Measurements from ENCODE around the gene CMTM7.

The CMTM7 gene

DNA sequence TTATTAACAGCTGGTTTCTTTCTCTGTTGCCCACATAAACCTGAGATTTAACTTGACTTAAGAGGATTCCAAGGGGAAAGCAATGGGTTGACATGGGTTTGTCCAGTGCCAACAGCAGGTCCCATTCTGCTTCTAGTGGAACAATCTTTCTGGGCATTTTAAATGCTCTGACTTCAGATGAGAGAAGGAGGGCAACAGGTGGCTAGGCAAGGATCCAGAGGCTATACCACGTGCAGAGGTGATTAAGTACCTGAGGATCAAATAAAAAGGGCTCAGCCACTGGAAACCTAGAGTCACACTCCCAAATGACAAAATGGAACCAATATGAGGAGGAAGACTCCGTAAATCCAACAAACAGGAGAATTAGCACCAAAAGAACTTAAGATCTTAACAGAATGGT, 82.5 kb downstream of the CMTM7 start:
- WGBS, 2 experiments (ENCODE audit: insufficient coverage in 2 of 2) = 100% methylated on average over 1 of the region's 2 CpGs; no CpG with 5 or more reads in 1 of the 2 experiments
- H3K9me3 ChIP-seq (ENCODE audit: control insufficient read depth, low read length) = no peaks in the 10 kb centered on the region
- H3K27ac ChIP-seq (ENCODE audit: low read depth, low read length, severe bottlenecking) = no peak overlapping the region
- H3K4me3 ChIP-seq (ENCODE audit: extremely low read depth, insufficient read depth, low read length, poor library complexity, severe bottlenecking) = no peak overlapping the region
- H3K4me1 ChIP-seq (ENCODE audit: control insufficient read depth, insufficient read depth, low read length, poor library complexity, severe bottlenecking) = no peaks in the 10 kb centered on the region
- H3K36me3 ChIP-seq (ENCODE audit: control insufficient read depth, insufficient read depth, low read length) = peaks cover 60% of the 10 kb centered on the region

DNA sequence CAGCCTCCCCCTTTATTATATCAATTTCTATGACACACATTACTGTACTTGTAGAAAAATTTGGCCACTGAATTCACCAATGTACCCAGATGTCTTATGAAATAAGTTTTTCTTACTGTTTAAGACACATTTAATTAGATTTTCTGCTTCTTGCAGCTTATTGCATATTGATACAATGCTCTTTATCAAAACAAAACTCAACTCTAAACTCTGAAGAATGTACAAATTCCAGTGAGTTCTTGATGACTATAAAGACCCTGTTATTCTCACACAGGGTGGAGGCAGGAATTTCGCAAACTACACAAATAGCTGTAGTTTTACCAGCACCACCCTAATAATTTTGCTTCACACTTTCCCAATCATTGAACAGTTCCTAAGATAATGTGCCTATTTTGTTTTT, 89.0 kb downstream of the CMTM7 start:
- Histone ChIP-seq H3K27ac (ENCODE audit: low read depth, low read length, severe bottlenecking) (no peak overlapping the region), H3K4me3 (ENCODE audit: extremely low read depth, insufficient read depth, low read length, poor library complexity, severe bottlenecking) (no peak overlapping the region), H3K9me3 (ENCODE audit: control insufficient read depth, low read length) (no peaks in the 10 kb centered on the region), H3K36me3 (ENCODE audit: control insufficient read depth, insufficient read depth, low read length) (peaks cover 68% of the 10 kb centered on the region), H3K4me1 (ENCODE audit: control insufficient read depth, insufficient read depth, low read length, poor library complexity, severe bottlenecking) (no peaks in the 10 kb centered on the region)
- WGBS, 2 experiments (ENCODE audit: insufficient coverage in 2 of 2) = 80% methylated on average over 1 of the region's 1 CpG; no CpG with 5 or more reads in 1 of the 2 experiments

DNA sequence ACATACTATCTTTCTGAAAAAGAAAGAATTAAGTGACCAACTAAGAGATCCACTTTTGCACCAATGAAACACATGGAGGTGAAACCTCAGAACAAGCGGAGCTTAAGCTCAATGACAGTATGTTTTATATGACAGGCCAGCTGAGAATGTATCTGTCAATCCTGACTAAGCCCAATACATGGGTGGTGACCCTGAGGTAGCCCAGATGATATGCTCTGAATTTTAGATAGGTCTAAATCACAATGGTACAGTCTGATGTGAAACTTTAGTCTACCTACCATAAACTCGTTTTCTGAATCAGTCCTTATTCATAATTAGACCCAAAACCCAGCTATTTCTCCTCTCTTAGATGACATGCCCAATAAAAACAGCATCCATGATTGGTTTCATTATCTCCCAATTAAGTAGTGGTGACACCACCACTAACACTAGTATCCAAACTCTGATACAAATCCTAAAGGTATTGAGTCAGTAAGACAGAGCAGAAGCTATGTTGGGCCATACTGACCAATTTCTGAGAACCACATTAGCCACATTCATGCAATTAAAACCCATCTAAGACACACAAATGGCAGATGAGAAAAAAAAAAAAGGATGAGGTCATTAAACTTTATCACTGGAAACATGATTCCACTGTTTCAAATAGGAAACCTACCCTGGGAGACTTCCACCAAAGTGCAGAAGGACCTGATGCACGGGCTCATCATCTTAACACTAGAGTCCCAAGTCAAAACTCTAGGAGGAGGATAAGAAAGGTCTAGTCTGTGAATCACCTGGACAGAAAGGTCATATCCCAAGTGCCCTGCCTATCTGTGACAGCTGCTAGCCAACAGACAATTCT, 90.4 kb downstream of the CMTM7 start:
- Histone ChIP-seq H3K4me1 (ENCODE audit: control insufficient read depth, insufficient read depth, low read length, poor library complexity, severe bottlenecking) (no peaks in the 10 kb centered on the region), H3K36me3 (ENCODE audit: control insufficient read depth, insufficient read depth, low read length) (peaks cover 72% of the 10 kb centered on the region), H3K4me3 (ENCODE audit: extremely low read depth, insufficient read depth, low read length, poor library complexity, severe bottlenecking) (no peak overlapping the region), H3K27ac (ENCODE audit: low read depth, low read length, severe bottlenecking) (no peak overlapping the region), H3K9me3 (ENCODE audit: control insufficient read depth, low read length) (no peaks in the 10 kb centered on the region)
- WGBS, 2 experiments (ENCODE audit: insufficient coverage in 2 of 2) = 83 to 100% methylated on average over 2 to 3 of the region's 3 CpGs

DNA sequence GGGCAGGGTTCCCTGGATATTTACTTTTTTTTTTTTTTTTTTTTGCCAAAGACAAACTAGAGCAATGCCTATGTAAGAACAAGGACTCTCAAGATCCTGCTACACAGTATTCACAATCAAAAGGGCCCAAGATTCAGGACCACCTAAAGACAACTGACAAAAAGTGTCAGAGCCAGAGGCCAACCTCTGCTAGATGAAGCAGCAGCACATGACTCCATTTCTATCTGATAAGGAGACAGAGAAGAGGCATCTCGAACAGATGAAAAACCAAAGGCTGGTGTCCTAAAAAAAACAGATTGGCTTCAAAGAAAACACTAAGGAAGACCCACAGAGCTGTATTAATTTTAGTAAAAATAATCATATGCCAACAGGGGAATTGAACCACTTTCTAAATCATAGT, 91.0 kb downstream of the CMTM7 start:
- H3K27ac ChIP-seq (ENCODE audit: low read depth, low read length, severe bottlenecking) = no peak overlapping the region
- H3K9me3 ChIP-seq (ENCODE audit: control insufficient read depth, low read length) = no peaks in the 10 kb centered on the region
- no peak overlapping the region for H3K4me3 ChIP-seq (ENCODE audit: extremely low read depth, insufficient read depth, low read length, poor library complexity, severe bottlenecking)
- WGBS, 2 experiments (ENCODE audit: insufficient coverage in 2 of 2) = no CpG with 5 or more reads among the region's 1 CpG
- H3K4me1 ChIP-seq (ENCODE audit: control insufficient read depth, insufficient read depth, low read length, poor library complexity, severe bottlenecking) = no peaks in the 10 kb centered on the region
- H3K36me3 ChIP-seq (ENCODE audit: control insufficient read depth, insufficient read depth, low read length) = peaks cover 78% of the 10 kb centered on the region

DNA sequence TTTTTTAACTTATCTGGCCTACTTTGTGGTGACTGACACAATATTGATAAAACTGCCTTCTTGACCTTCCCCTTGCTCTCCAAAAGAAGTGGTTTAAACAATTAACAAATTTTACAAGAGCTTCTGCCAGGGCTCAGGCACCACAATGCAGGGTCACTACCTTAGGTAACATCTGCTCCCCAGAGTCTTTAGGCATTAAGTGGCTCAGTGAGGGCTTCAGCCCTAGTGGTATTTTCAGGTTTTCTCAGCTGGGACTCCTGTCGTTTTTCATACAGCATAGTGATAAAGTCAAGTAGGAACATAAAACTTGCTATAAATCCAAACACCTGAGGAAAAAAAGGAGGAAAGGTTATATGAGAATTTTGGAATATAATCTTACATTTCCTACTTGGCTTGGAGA, 92.1 kb downstream of the CMTM7 start:
- no CpG with 5 or more reads among the region's 1 CpG for WGBS, 2 experiments (ENCODE audit: insufficient coverage in 2 of 2)
- H3K27ac ChIP-seq (ENCODE audit: low read depth, low read length, severe bottlenecking) = no peak overlapping the region
- H3K4me3 ChIP-seq (ENCODE audit: extremely low read depth, insufficient read depth, low read length, poor library complexity, severe bottlenecking) = no peak overlapping the region
- no peaks in the 10 kb centered on the region for H3K4me1 ChIP-seq (ENCODE audit: control insufficient read depth, insufficient read depth, low read length, poor library complexity, severe bottlenecking)
- H3K36me3 ChIP-seq (ENCODE audit: control insufficient read depth, insufficient read depth, low read length) = peaks cover 78% of the 10 kb centered on the region
- no peaks in the 10 kb centered on the region for H3K9me3 ChIP-seq (ENCODE audit: control insufficient read depth, low read length)

DNA sequence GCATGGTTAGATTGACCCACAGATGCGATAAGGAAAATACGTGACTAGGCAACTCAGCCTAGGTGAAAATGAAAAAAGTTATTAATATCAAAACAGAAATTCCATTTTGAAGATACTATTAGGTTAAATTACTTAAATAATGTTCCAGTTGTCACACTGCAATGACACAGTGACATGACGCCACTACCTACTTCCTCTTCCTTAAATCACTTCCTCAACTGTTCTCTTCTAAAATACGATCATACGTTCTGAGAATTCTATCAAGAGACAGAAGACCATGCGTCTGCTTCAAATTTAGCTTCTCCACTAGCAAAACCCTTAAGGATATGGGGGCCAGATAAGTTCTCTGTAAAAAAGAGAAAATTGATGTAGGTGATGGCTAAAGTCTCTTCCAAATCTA, 92.8 kb downstream of the CMTM7 start:
- WGBS, 2 experiments (ENCODE audit: insufficient coverage in 2 of 2) = 100% methylated on average over 3 of the region's 6 CpGs; no CpG with 5 or more reads in 1 of the 2 experiments
- H3K36me3 ChIP-seq (ENCODE audit: control insufficient read depth, insufficient read depth, low read length) = peaks cover 72% of the 10 kb centered on the region

DNA sequence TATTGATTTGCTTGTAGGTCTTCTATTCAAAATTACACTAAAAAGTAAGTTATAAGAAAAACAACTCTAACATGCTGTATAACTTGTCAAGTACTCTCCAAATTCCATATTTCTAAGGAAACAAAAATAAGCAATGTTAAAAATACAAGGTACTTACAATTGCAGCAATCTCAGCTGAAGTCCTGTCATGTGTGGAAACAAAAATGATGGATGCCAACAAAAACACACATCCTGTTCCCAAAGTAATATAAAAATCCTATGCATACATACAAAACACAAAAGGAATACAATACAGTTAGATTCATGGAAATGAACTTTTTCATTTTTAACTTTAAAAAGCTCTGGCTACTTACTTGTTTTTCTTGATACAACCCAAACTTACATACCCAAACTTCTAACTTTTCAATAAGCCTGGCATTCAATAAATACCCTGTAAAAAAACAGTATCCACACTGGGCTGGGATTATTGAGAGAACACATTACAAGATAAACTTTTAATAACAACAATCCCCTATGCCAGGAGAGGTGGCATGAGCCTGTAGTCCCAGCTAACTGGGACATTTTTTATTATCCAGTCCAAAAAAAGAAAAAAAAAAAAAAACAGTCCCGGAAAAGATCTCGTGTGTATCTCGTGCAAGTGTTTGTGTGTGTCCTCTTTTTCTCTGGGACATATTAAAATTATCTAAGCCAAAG, 96.3 kb downstream of the CMTM7 start:
- Histone ChIP-seq H3K27ac (ENCODE audit: low read depth, low read length, severe bottlenecking) (no peak overlapping the region), H3K4me3 (ENCODE audit: extremely low read depth, insufficient read depth, low read length, poor library complexity, severe bottlenecking) (no peak overlapping the region), H3K9me3 (ENCODE audit: control insufficient read depth, low read length) (no peaks in the 10 kb centered on the region), H3K36me3 (ENCODE audit: control insufficient read depth, insufficient read depth, low read length) (peaks cover 50% of the 10 kb centered on the region), H3K4me1 (ENCODE audit: control insufficient read depth, insufficient read depth, low read length, poor library complexity, severe bottlenecking) (peaks cover 6% of the 10 kb centered on the region)
- WGBS, 2 experiments (ENCODE audit: insufficient coverage in 2 of 2) = no CpG with 5 or more reads among the region's 3 CpGs

More for the DNA sequence above, 92.8 kb downstream of the CMTM7 start:
- no peaks in the 10 kb centered on the region for H3K9me3 ChIP-seq (ENCODE audit: control insufficient read depth, low read length)
- H3K4me1 ChIP-seq (ENCODE audit: control insufficient read depth, insufficient read depth, low read length, poor library complexity, severe bottlenecking) = no peaks in the 10 kb centered on the region
- no peak overlapping the region for H3K27ac ChIP-seq (ENCODE audit: low read depth, low read length, severe bottlenecking)
- H3K4me3 ChIP-seq (ENCODE audit: extremely low read depth, insufficient read depth, low read length, poor library complexity, severe bottlenecking) = no peak overlapping the region

DNA sequence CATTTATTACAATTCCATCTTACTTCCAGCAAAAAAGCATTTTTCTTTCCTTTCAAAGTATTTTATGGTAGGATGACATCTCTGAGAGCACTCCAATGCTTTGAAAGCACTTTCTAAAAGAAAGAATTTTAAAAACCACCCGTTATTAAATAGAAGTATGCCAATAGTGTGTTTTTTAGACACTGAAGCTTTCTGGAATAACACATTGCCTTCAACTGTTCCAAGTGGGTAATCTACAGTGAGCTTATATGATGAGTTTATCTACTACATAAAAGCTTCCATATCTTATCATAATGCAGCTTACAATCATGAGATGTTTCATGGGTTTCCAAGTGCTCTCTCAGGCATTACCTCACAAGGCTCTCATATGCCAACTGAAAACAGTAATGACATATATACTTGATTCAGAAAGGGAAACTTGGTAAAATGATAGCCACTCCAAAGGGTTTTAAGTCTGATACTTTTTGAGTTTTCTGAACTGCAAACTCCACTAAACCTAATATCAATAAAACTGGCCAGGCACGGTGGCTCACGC, 96.9 kb downstream of the CMTM7 start:
- Histone ChIP-seq H3K4me3 (ENCODE audit: extremely low read depth, insufficient read depth, low read length, poor library complexity, severe bottlenecking) (no peak overlapping the region), H3K27ac (ENCODE audit: low read depth, low read length, severe bottlenecking) (no peak overlapping the region), H3K9me3 (ENCODE audit: control insufficient read depth, low read length) (no peaks in the 10 kb centered on the region), H3K4me1 (ENCODE audit: control insufficient read depth, insufficient read depth, low read length, poor library complexity, severe bottlenecking) (peaks cover 12% of the 10 kb centered on the region), H3K36me3 (ENCODE audit: control insufficient read depth, insufficient read depth, low read length) (peaks cover 44% of the 10 kb centered on the region)
- WGBS, 2 experiments (ENCODE audit: insufficient coverage in 2 of 2) = 100% methylated on average over 1 of the region's 3 CpGs; no CpG with 5 or more reads in 1 of the 2 experiments

DNA sequence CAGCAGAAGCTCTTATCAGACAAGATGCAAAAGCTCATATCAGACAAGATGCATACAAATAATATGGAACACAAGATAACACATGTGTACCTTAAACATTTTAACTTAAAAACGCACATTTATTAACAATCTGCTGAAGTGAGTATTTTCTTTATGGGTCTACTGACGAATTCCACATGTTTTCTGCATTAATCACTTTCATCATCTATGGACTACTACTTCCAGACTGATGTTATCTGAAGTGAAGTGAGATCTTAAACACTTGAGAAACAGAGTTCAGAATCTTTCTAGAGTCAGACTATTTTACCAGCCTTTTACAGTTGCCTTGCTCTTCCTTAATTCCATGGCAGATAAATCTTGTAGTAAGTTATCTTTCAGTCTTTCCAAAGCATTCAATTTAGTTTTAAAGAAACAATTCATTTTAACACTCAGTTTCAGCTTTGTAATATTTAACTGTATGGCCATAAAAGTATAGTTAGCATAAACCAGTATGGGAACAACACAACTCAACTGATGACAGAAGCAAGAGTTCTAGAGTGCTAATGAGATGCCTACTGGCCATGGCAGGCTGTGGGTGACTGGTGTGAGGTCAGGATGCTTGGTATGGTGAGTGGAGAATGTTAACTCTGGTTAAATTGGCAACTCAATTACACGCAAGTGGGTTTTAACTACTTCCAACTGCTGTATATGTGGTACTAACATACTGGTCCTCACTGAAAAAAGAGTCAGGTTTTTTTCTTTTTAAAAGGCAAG, 101.2 kb downstream of the CMTM7 start:
- H3K4me3 ChIP-seq (ENCODE audit: extremely low read depth, insufficient read depth, low read length, poor library complexity, severe bottlenecking) = no peak overlapping the region
- H3K4me1 ChIP-seq (ENCODE audit: control insufficient read depth, insufficient read depth, low read length, poor library complexity, severe bottlenecking) = peaks cover 26% of the 10 kb centered on the region
- H3K36me3 ChIP-seq (ENCODE audit: control insufficient read depth, insufficient read depth, low read length) = peaks cover 12% of the 10 kb centered on the region
- no peaks in the 10 kb centered on the region for H3K9me3 ChIP-seq (ENCODE audit: control insufficient read depth, low read length)
- peak overlapping the region; percentile 18 for H3K27ac ChIP-seq (ENCODE audit: low read depth, low read length, severe bottlenecking)
- WGBS, 2 experiments (ENCODE audit: insufficient coverage in 2 of 2) = no CpG with 5 or more reads among the region's 3 CpGs
